HEK293T (cell line): Measurements from ENCODE around the gene TEX12.

Experiments used
- FOXA1 ChIP-seq: fragments of 450-650 bp; IDR thresholded peaks from 2 replicates; pipeline ENCODE4 v1.6.1; 2016; ENCODE audit warnings: mild to moderate bottlenecking
- HDGF ChIP-seq: fragments of 450-650 bp; IDR thresholded peaks from 2 replicates; pipeline ENCODE4 v1.6.1; 2017; ENCODE audit warnings: antibody characterized with exemption, borderline replicate concordance
- SP1 ChIP-seq: fragments of 450-650 bp; IDR thresholded peaks from 2 replicates; pipeline ENCODE4 v1.6.1; 2017

DNA sequence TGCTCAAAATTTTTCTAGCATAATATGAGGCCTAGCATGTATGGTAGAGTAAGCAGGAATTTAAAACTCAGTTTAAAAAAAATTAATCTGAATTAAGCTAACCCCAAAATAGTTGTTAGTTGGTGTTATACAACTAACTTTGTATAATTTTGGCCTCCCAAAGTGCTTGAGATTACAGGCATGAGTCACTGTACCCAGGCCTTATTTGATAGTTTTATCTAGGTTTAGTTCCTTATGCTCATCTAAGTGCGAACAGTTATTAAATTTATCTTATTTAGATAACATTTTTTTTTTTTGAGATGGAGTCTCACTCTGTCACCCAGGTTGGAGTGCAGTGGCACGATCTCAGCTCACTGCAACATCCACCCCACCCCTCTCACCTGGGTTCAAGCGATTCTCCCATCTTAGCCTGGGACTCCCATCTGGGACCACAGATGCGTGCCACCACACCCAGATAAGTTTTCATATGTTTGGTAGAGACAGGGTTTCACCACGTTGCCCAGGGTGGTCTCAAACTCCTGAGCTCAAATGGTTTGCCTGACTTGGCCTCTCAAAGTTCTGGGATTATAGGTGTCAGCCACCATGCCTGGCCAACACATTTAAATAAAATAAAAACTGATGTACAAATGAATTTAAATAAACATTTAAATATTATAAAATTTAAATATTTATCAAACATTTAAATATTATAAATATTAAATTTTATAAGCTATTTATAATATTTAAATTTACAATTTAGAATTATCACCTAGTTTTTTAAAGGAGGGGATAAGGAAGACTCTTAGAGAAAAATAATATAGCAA lies 10.8 kb upstream of the TEX12 start:
- no peak for TF ChIP-seq SP1
- no peak for TF ChIP-seq FOXA1
- TF ChIP-seq HDGF: no peak
